Measurements from ENCODE around the gene CAB39L. TPM values are rescaled to one million over a fixed set of nuclear protein-coding genes. Genes with fewer than 3 reads are reported as not detected.

CAB39L gene
- total and polyA plus RNA-seq, 4 donors = 5.6 to 13.9 (median 10.0) TPM

GRCh38 chr13:49315756-49316482, 127.9 kb downstream of the CAB39L start:
- TF ChIP-seq CTCF (IDR thresholded peaks at IDR 0.05; ENCODE audit: control extremely low read depth, extremely low read depth) = no peak
- DNase-seq = no peak
- Histone ChIP-seq H3K4me3 (no peak overlapping the region), H3K27me3 (ENCODE audit: control insufficient read depth in 3 of 3, insufficient read depth in 3 of 3, low read length in 2 of 3) (no peaks in the 10 kb centered on the region), H3K9me3 (ENCODE audit: control insufficient read depth in 4 of 4, insufficient read depth in 3 of 4, low read length in 3 of 4) (no peaks in the 10 kb centered on the region), H3K36me3 (ENCODE audit: control insufficient read depth in 4 of 4, insufficient read depth in 4 of 4, low read length in 4 of 4) (no peaks in the 10 kb centered on the region), H3K4me1 (ENCODE audit: control insufficient read depth in 5 of 5, insufficient read depth in 5 of 5, low read length in 5 of 5) (peaks cover 0 to 11% (median 3%) of the 10 kb centered on the region in 5 donors), H3K9ac (ENCODE audit: insufficient read depth in 1 of 2, low read length in 2 of 2) (no peak overlapping the region), H3K27ac (ENCODE audit: low read depth in 1 of 2, low read length in 1 of 2) (no peak overlapping the region)
- WGBS, 2 donors = 94 to 96% methylated on average over 5 of the region's 5 CpGs
- no peak for ATAC-seq (ENCODE audit: insufficient read depth, low FRiP score)

- ATAC-seq (ENCODE audit: insufficient read depth, low FRiP score) (no peak), DNase-seq (no peak)
- Histone ChIP-seq H3K9me3 (ENCODE audit: control insufficient read depth in 4 of 4, insufficient read depth in 3 of 4, low read length in 3 of 4) (no peaks in the 10 kb centered on the region), H3K36me3 (ENCODE audit: control insufficient read depth in 4 of 4, insufficient read depth in 4 of 4, low read length in 4 of 4) (no peaks in the 10 kb centered on the region), H3K27me3 (ENCODE audit: control insufficient read depth in 3 of 3, insufficient read depth in 3 of 3, low read length in 2 of 3) (no peaks in the 10 kb centered on the region), H3K4me1 (ENCODE audit: control insufficient read depth in 5 of 5, insufficient read depth in 5 of 5, low read length in 5 of 5) (peaks cover 0 to 11% (median 5%) of the 10 kb centered on the region in 5 donors), H3K9ac (ENCODE audit: insufficient read depth in 1 of 2, low read length in 2 of 2) (no peak overlapping the region), H3K27ac (ENCODE audit: low read depth in 1 of 2, low read length in 1 of 2) (no peak overlapping the region), H3K4me3 (no peak overlapping the region)
- WGBS, 2 donors = 92 to 100% methylated on average over 3 of the region's 3 CpGs
- no peak for TF ChIP-seq CTCF (IDR thresholded peaks at IDR 0.05; ENCODE audit: control extremely low read depth, extremely low read depth)
Measured at GRCh38 chr13:49315036-49315565, 128.8 kb downstream of the CAB39L start.

- no peak overlapping the region for H3K9ac ChIP-seq (ENCODE audit: insufficient read depth in 1 of 2, low read length in 2 of 2)
- H3K27ac ChIP-seq (ENCODE audit: low read depth in 1 of 2, low read length in 1 of 2) = peak overlapping the region; percentile 39 to 91
- ATAC-seq (ENCODE audit: insufficient read depth, low FRiP score) = peak; percentile 66
- TF ChIP-seq CTCF (IDR thresholded peaks at IDR 0.05; ENCODE audit: control extremely low read depth, extremely low read depth) = no peak
- H3K4me3 ChIP-seq = no peak overlapping the region
- H3K4me1 ChIP-seq (ENCODE audit: control insufficient read depth in 5 of 5, insufficient read depth in 5 of 5, low read length in 5 of 5) = peaks cover 0 to 7% (median 4%) of the 10 kb centered on the region in 5 donors
- WGBS, 2 donors = 63 to 91% methylated on average over 6 of the region's 6 CpGs
- no peaks in the 10 kb centered on the region for H3K36me3 ChIP-seq (ENCODE audit: control insufficient read depth in 4 of 4, insufficient read depth in 4 of 4, low read length in 4 of 4)
- H3K9me3 ChIP-seq (ENCODE audit: control insufficient read depth in 4 of 4, insufficient read depth in 3 of 4, low read length in 3 of 4) = no peaks in the 10 kb centered on the region
- DNase-seq = no peak
- no peaks in the 10 kb centered on the region for H3K27me3 ChIP-seq (ENCODE audit: control insufficient read depth in 3 of 3, insufficient read depth in 3 of 3, low read length in 2 of 3)
Measured at GRCh38 chr13:49314344-49314882, 129.5 kb downstream of the CAB39L start.

All from lung (tissue), 12 donors.